ENCODE measurements around the gene CCR5. TPM values are rescaled to one million over a fixed set of nuclear protein-coding genes. Genes with fewer than 3 reads are reported as not detected.

The CCR5 gene
- not detected in 2 replicates for total RNA-seq

DNA sequence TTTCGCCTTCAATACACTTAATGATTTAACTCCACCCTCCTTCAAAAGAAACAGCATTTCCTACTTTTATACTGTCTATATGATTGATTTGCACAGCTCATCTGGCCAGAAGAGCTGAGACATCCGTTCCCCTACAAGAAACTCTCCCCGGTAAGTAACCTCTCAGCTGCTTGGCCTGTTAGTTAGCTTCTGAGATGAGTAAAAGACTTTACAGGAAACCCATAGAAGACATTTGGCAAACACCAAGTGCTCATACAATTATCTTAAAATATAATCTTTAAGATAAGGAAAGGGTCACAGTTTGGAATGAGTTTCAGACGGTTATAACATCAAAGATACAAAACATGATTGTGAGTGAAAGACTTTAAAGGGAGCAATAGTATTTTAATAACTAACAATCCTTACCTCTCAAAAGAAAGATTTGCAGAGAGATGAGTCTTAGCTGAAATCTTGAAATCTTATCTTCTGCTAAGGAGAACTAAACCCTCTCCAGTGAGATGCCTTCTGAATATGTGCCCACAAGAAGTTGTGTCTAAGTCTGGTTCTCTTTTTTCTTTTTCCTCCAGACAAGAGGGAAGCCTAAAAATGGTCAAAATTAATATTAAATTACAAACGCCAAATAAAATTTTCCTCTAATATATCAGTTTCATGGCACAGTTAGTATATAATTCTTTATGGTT is at the start of gene CCR5:
Gene CCR5 (plus strand): TSS at position 108 of the 680 bp plus-strand sequence. CDS start 1,957 bp downstream, outside the sequence.

DNA sequence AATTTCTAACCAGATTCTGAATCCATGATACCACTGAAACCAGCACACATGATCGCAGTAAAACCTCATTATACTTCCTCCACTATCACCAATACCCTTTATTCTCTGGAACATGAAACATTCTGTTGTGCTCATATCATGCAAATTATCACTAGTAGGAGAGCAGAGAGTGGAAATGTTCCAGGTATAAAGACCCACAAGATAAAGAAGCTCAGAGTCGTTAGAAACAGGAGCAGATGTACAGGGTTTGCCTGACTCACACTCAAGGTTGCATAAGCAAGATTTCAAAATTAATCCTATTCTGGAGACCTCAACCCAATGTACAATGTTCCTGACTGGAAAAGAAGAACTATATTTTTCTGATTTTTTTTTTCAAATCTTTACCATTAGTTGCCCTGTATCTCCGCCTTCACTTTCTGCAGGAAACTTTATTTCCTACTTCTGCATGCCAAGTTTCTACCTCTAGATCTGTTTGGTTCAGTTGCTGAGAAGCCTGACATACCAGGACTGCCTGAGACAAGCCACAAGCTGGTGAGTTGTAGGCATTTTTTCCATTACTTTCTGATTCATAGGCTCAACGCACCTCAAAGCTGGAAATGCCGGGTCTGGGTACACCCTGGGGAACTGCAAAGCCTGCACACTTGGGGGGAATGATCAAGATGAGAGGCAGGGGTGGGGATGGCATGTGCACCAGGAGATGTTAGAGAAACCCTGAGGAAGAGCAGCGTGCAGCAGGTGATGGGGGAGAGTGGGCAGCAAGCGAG is 16.9 kb upstream of the CCR5 start, which contains the start of gene CCR2:
Gene CCR2 (plus strand): TSS at position 465 of the 764 bp plus-strand sequence. CDS start 3,417 bp downstream, outside the sequence.

GRCh38 chr3:46406788-46407611 is 36.3 kb downstream of the CCR5 start, which contains the start of the genes CCR5AS and CCRL2:
TSS of gene CCR5AS (minus strand) at chr3:46407066.
TSS of gene CCRL2 (plus strand) at chr3:46407259. CDS start at chr3:46408080, 821 bp downstream.

Other genes with a start within 250 kb of the CCR5 start
- gene CCR1, start 162.6 kb upstream of the CCR5 start, total RNA-seq = not detected in 2 replicates
- gene CCR3, start 128.5 kb upstream of the CCR5 start, total RNA-seq = not detected in 2 replicates
- gene CCR2, start 16.8 kb upstream of the CCR5 start, total RNA-seq = not detected in 2 replicates
- gene CCRL2, start 36.3 kb downstream of the CCR5 start, total RNA-seq = 2.5 and 6.3 TPM in 2 replicates
- 0.13 and 0.16 TPM in 2 replicates for gene LTF, start 94.0 kb downstream of the CCR5 start, total RNA-seq
- not detected in 2 replicates for gene RTP3, start 127.0 kb downstream of the CCR5 start, total RNA-seq
- gene LRRC2, start 195.4 kb downstream of the CCR5 start, total RNA-seq = under 0.01 and 0.06 TPM in 2 replicates
- gene FAM240A, start 241.6 kb downstream of the CCR5 start, total RNA-seq = not detected in 2 replicates